AG09309 (cell line): Measurements from ENCODE around the gene WHAMM.

Experiments used
- DNase-seq: peaks from one replicate; pipeline ENCODE4 v3.0.0-alpha.2; 2010; ENCODE audit warnings: low read depth
- H3K4me3 ChIP-seq: 2 replicates; pipeline ENCODE4 v1.5.1; 2011; ENCODE audit warnings: mild to moderate bottlenecking, low read depth, low read length, moderate library complexity; ENCODE audit not compliant: control insufficient read depth
- CTCF ChIP-seq: IDR thresholded peaks from 2 replicates; pipeline ENCODE4 v1.5.1; 2011; ENCODE audit warnings: mild to moderate bottlenecking, low read depth, low read length, inconsistent platforms; ENCODE audit not compliant: insufficient read depth, control insufficient read depth; ENCODE audit errors: missing control alignments

Gene WHAMM

GRCh38 chr15:82851306-82851850, 42.0 kb downstream of the WHAMM start:
- no peak for DNase-seq
- no peak overlapping the region for H3K4me3 ChIP-seq
- TF ChIP-seq CTCF, result no peak

- no peak for DNase-seq
- TF ChIP-seq CTCF, result no peak
Measured at GRCh38 chr15:82851981-82852511, 42.6 kb downstream of the WHAMM start.

GRCh38 chr15:82852941-82853561, 43.6 kb downstream of the WHAMM start:
- TF ChIP-seq CTCF, result no peak
- H3K4me3 ChIP-seq, result no peak overlapping the region
- no peak for DNase-seq

More at GRCh38 chr15:82851981-82852511, 42.6 kb downstream of the WHAMM start:
- H3K4me3 ChIP-seq, result no peak overlapping the region

- H3K4me3 ChIP-seq, result no peak overlapping the region
- no peak for TF ChIP-seq CTCF
- no peak for DNase-seq
Measured at GRCh38 chr15:82854554-82854953, 45.1 kb downstream of the WHAMM start.

GRCh38 chr15:82855286-82856100, 46.1 kb downstream of the WHAMM start:
- DNase-seq, result no peak
- TF ChIP-seq CTCF, result no peak
- H3K4me3 ChIP-seq, result no peak overlapping the region

GRCh38 chr15:82856397-82857170, 47.2 kb downstream of the WHAMM start:
- no peak for DNase-seq
- H3K4me3 ChIP-seq, result no peak overlapping the region
- TF ChIP-seq CTCF, result no peak
